PC-3 (cell line): ENCODE measurements around the gene MCTP2.

Experiments
- CTCF ChIP-seq: fragments of 300-600 bp; sonication (generic); conservative IDR thresholded peaks from 2 replicates; pipeline ENCODE4 v1.5.1; 2017; ENCODE audit warnings: antibody characterized with exemption, low read depth, mild to moderate bottlenecking, low read length
- EZH2phosphoT487 ChIP-seq: fragments of 300-600 bp; sonication (generic); IDR thresholded peaks from 2 replicates; pipeline ENCODE4 v1.6.1; 2018; ENCODE audit warnings: mild to moderate bottlenecking, antibody characterized with exemption, low read length, borderline replicate concordance

DNA sequence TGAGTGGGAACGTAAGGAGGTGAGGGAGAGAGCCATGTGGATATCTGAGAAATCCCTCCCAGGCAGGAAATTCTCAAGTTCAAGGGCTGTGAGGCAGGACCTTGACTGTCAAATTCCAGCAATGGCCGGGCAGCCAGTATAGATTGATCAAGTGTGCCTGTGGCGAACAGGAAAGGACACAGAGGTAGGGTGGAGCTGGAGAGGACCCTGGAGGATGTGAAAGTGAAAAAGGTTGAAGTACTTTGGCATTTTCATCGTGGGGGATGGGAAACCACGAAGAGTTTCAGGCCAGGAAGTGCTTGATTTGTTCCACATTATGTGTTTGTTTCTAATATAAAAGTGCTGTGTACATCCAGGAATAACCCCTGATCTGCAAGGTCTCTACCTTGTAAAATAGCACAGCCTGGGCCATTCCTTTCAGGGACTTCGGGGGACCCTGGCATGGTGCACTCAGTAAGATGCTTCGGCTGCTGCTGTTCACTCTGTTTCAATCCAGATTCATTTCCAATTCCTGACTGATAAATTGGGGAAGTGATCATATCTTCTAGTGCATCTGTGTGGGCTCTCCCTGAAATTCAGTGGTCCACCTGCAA lies 156.6 kb downstream of the MCTP2 start:
- no peak for TF ChIP-seq CTCF
- no peak for TF ChIP-seq EZH2phosphoT487
